Measurements from ENCODE around the gene ZNF408.
A peak's percentile ranks its signal among the peaks of the same experiment; 100 is the strongest.

The ZNF408 gene

GRCh38 chr11:46695345-46696211 lies 5.3 kb upstream of the ZNF408 start:
- TF ChIP-seq CTCF (conservative IDR thresholded peaks at IDR 0.05; ENCODE audit: control insufficient read depth, insufficient read depth, low read depth, low read length), result no peak
- H3K4me3 ChIP-seq (ENCODE audit: control insufficient read depth, low read depth, low read length), result no peak overlapping the region
- no peak for DNase-seq (ENCODE audit: low read depth)

- no peak for DNase-seq (ENCODE audit: low read depth)
- no peak overlapping the region for H3K4me3 ChIP-seq (ENCODE audit: control insufficient read depth, low read depth, low read length)
- no peak for TF ChIP-seq CTCF (conservative IDR thresholded peaks at IDR 0.05; ENCODE audit: control insufficient read depth, insufficient read depth, low read depth, low read length)
These were observed 4.6 kb upstream of the ZNF408 start for GRCh38 chr11:46696212-46696558.

GRCh38 chr11:46697303-46697702 lies 3.5 kb upstream of the ZNF408 start:
- no peak overlapping the region for H3K4me3 ChIP-seq (ENCODE audit: control insufficient read depth, low read depth, low read length)
- DNase-seq (ENCODE audit: low read depth), result no peak
- TF ChIP-seq CTCF (conservative IDR thresholded peaks at IDR 0.05; ENCODE audit: control insufficient read depth, insufficient read depth, low read depth, low read length), result no peak

GRCh38 chr11:46697723-46698122 lies 3.1 kb upstream of the ZNF408 start:
- no peak overlapping the region for H3K4me3 ChIP-seq (ENCODE audit: control insufficient read depth, low read depth, low read length)
- no peak for TF ChIP-seq CTCF (conservative IDR thresholded peaks at IDR 0.05; ENCODE audit: control insufficient read depth, insufficient read depth, low read depth, low read length)
- no peak for DNase-seq (ENCODE audit: low read depth)

- TF ChIP-seq CTCF (conservative IDR thresholded peaks at IDR 0.05; ENCODE audit: control insufficient read depth, insufficient read depth, low read depth, low read length), result no peak
- DNase-seq (ENCODE audit: low read depth), result peak; percentile 22
- H3K4me3 ChIP-seq (ENCODE audit: control insufficient read depth, low read depth, low read length), result peak overlapping the region; percentile 19
These were observed 2.2 kb upstream of the ZNF408 start for GRCh38 chr11:46698597-46698996.

- TF ChIP-seq CTCF (conservative IDR thresholded peaks at IDR 0.05; ENCODE audit: control insufficient read depth, insufficient read depth, low read depth, low read length), result no peak
- DNase-seq (ENCODE audit: low read depth), result no peak
These were observed 335 bp downstream of the ZNF408 start for GRCh38 chr11:46701078-46701654.

More at GRCh38 chr11:46701078-46701654, 335 bp downstream of the ZNF408 start:
- peak overlapping the region; percentile 98 for H3K4me3 ChIP-seq (ENCODE audit: control insufficient read depth, low read depth, low read length)
